GM21825 (cell line): ENCODE results near the gene AKT1S1.

Experiments
- ATAC-seq: cut with Tn5 transposase; IDR thresholded peaks from one replicate; pipeline ENCODE4 v1.9.1; 2021; ENCODE audit warnings: mild to moderate bottlenecking, moderate library complexity; ENCODE audit not compliant: unreplicated experiment

Gene AKT1S1

DNA sequence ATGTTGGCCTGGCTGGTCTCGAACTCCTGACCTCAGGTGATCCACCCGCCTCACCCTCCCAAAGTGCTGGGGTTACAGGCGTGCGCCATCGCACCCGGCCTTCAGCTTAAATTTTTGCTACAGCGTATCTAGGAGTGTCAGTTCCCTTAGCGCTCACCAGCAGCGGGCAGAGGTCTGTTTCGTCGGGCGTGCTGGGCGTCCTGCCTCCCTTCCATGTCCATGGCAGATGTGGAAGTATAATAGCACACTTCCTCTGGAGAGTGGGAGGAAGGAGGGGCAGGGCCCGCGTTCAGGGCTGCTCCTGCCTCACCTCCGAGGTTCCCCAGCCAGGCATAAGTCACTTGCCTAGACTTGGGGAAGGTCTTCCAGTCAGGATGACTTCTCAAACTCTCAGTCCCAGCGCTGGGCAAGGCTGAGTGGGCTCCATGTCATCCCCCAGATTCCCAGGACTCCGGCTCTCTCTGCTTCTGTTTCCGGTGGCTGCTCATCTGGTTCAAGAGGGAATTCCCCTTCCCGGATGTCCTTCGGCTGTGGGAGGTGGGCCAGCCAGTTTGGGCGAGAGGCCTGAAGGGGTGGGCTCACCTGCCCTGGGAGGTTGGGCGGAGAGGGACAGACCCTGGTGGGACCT is 10.0 kb upstream of the AKT1S1 start:
- ATAC-seq = no peak

GRCh38 chr19:49884760-49885159 is 7.6 kb upstream of the AKT1S1 start:
- ATAC-seq = no peak

DNA sequence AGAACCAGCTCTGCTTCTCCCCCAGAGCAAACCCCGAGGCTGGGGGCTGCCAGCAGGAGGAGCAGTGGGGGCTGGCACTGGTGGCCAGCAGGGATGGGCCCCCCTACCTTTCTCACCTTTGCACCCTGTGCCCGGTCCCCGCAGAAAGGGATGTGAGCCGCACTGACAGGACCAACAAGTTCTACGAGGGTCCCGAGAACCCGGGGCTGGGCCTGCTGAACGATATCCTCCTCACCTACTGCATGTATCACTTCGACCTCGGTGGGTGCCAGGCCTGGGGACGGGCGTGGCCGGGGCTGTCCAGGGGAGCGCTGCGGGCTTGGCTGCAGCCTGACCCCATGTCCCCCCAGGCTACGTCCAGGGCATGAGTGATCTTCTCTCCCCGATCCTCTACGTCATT is 7.0 kb upstream of the AKT1S1 start:
- ATAC-seq = no peak

- no peak for ATAC-seq
These were observed 5.9 kb upstream of the AKT1S1 start for GRCh38 chr19:49883094-49883493.

- no peak for ATAC-seq
These were observed 5.5 kb upstream of the AKT1S1 start for GRCh38 chr19:49882643-49883042.

DNA sequence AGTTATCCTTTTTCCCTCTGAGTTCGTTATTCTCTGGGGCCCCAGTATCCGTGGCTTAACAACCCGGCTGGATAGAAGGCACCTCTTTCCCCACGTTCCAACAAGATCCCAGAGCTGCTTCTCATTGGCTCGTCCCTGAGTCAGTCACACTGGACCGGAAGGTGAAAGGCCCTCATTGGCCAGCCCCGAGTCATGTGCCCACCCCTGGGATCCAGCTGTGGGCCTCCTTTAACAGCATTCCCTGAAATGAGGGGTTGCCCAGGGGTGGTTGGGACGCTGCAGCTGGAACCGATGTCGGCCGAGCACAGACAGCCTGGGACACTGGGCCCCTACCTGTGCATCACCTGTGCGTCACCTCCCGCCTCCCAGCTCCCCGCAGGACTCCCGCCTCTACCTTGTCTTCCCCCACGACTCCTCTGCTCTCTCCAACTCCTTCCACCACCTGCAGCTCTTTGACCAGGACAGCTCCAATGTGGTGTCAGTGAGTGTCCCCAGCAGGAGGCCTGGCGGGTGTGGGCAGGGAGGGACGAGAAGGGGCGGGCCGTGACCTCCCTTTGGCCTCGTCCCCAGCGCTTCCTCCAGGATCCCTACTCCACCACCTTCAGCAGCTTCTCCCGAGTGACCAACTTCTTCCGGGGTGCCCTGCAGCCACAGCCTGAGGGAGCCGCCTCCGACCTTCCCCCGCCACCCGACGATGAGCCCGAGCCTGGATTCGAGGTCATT is 4.7 kb upstream of the AKT1S1 start:
- ATAC-seq = no peak

- no peak for ATAC-seq
These were observed 4.0 kb upstream of the AKT1S1 start for GRCh38 chr19:49881186-49881585.

GRCh38 chr19:49880162-49880869 is 3.2 kb upstream of the AKT1S1 start:
- no peak for ATAC-seq

- no peak for ATAC-seq
These were observed 2.2 kb upstream of the AKT1S1 start for GRCh38 chr19:49879243-49879963.

- no peak for ATAC-seq
These were observed 1.6 kb upstream of the AKT1S1 start for GRCh38 chr19:49878744-49879070.

DNA sequence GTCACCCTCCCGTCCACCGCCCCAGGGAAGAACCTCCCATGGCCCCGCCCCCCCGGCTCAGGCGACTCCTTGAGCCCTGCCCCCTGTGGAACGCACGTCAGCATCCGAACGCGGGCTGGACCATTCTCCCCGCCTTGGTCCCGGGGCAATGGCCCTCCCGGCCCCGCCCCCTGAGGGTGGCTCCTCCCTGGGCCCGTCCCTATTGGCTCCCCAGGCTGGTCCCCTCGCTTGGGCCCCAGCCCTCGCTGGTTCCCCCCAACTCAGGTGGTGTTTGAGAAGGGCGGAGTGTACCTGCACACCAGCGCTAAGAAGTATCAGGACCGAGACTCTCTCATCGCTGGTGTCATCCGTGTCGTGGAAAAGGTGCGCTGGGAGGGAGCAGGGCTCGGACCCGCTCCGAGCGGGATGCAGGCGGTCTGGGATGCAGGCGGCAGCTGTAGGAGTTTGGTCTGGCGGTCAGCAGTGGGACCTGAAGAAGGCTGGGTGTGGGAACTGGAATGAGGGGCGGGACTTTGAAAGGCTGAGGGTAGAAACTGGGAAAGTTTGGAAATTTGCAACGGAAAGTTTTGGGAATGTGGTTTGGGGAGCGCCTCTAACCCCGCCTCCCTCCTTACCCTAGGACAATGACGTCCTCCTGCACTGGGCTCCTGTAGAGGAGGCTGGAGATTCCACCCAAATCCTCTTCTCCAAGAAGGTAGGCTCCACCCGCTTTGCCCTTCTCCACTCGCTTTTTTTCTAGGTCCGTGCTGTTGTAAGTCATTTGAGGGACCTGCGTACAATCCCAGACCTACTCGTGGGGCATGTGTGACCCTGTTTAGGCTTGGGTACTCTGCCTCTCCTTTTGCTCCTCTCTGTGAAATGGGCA is 956 bp upstream of the AKT1S1 start:
- ATAC-seq = peak; percentile 48

GRCh38 chr19:49876422-49877019 is 634 bp downstream of the AKT1S1 start:
- ATAC-seq = peak; percentile 47

- no peak for ATAC-seq
These were observed 1.2 kb downstream of the AKT1S1 start for GRCh38 chr19:49875857-49876421.

DNA sequence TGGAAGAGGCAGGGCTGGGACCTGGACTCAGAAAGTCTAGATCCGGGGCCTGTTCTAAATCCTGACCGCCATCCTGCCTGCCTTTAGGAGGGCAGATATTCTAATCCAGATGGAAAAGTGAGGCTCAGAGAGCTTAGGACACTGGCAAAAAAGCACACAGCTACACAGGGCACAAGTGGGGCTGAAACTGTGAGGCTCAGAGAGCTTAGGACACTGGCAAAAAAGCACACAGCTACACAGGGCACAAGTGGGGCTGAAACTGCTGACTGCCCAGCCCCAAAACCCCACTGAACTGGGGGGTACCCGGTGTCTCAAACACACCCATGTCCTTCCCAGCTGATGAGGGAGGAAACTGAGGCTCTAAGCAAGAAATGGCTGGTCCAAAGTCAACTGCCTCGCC is 2.0 kb downstream of the AKT1S1 start:
- ATAC-seq = no peak

GRCh38 chr19:49874503-49875157 is 2.5 kb downstream of the AKT1S1 start:
- ATAC-seq = no peak

GRCh38 chr19:49873834-49874233 is 3.3 kb downstream of the AKT1S1 start:
- ATAC-seq = no peak

DNA sequence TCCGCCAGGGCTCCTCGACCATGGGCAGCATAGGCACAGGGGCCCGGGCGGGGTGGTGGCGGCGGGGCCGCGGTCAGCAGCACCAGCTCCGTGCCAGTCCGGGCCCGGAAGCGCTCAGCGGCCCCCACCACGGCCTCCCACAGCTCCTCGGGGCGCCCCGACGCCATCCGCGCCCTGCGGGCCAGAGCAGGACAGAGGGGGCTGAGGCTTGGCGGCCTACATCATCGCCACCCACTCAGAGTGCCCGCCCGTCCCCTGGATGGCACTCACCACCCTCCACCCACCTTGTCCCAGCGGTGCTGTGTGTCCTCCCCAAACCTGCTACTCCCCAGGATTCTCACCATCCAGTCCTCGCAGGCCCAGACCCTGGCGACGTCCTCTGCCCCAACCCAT is 4.0 kb downstream of the AKT1S1 start:
- ATAC-seq = no peak

- ATAC-seq = no peak
These were observed 4.7 kb downstream of the AKT1S1 start for GRCh38 chr19:49872245-49873128.
